ENCODE data around the gene FMO2. TPM values are rescaled to one million over a fixed set of nuclear protein-coding genes. Genes with fewer than 3 reads are reported as not detected.

FMO2 gene
- total RNA-seq, 1 experiment from 2014 or later = not detected

GRCh38 chr1:171248302-171248701 is 63.2 kb downstream of the FMO2 start, which contains the start of gene FMO1:
FMO1 (plus strand) TSS chr1:171248494; CDS start chr1:171258088, 9,594 bp downstream.
- Mint-ChIP-seq H3K36me3 (ENCODE audit: insufficient read depth, unreplicated experiment) (no peaks in the 10 kb centered on the region), H3K27ac (ENCODE audit: unreplicated experiment) (no peak within 1 kb of the TSS), H3K4me3 (ENCODE audit: unreplicated experiment) (no peak within 1 kb of the TSS), H3K27me3 (ENCODE audit: insufficient read depth, unreplicated experiment) (no peaks in the 10 kb centered on the region), H3K9me3 (ENCODE audit: unreplicated experiment) (no peaks in the 10 kb centered on the region), H3K4me1 (ENCODE audit: low read depth, unreplicated experiment) (peaks cover 5% of the 10 kb centered on the region)
- no peaks in the 10 kb centered on the region for H3K36me3 ChIP-seq (ENCODE audit: control insufficient read depth, insufficient read depth, low read length)
- POLR2A ChIA-PET = no interaction called here
- no peaks in the 10 kb centered on the region for H3K9me3 ChIP-seq
- CTCF ChIA-PET = interaction anchor here (0.5 kb wide), 1 partner anchor 151 kb away, joined by 3 read pairs; no protein-coding TSS in a partner anchor
- no peaks in the 10 kb centered on the region for H3K4me1 ChIP-seq
- no TSS peak for BruUV-seq (replicated peaks)
- intact Hi-C loops (cut with micrococcal nuclease; ENCODE audit: unreplicated experiment) = loop anchor here (10.0 kb wide), 1 partner anchor 466 kb away; no protein-coding TSS in a partner anchor
- no peaks in the 10 kb centered on the region for H3K27me3 ChIP-seq (replicated peaks; ENCODE audit: control insufficient read depth, insufficient read depth, low read length)
- DNase-seq = no peak
- no peak within 1 kb of the TSS for H3K4me3 ChIP-seq (ENCODE audit: low read depth, low read length)
- TF ChIP-seq CTCF (IDR thresholded peaks at IDR 0.05; ENCODE audit: insufficient read depth in 1 of 2, low read depth in 1 of 2, low read length in 1 of 2, severe bottlenecking in 1 of 2, unreplicated experiment in 1 of 2) = no peak

- peaks cover 6% of the 10 kb centered on the region for H3K4me1 Mint-ChIP-seq (ENCODE audit: low read depth, unreplicated experiment)
- no peaks in the 10 kb centered on the region for H3K27me3 ChIP-seq (replicated peaks; ENCODE audit: control insufficient read depth, insufficient read depth, low read length)
- H3K4me3 Mint-ChIP-seq (ENCODE audit: unreplicated experiment) = no peak overlapping the region
- H3K4me3 ChIP-seq (ENCODE audit: low read depth, low read length) = no peak overlapping the region
- TF ChIP-seq CTCF (IDR thresholded peaks at IDR 0.05; ENCODE audit: insufficient read depth in 1 of 2, low read depth in 1 of 2, low read length in 1 of 2, severe bottlenecking in 1 of 2, unreplicated experiment in 1 of 2) = no peak
- BruUV-seq (replicated peaks) = no TSS peak
- DNase-seq = no peak
- H3K36me3 Mint-ChIP-seq (ENCODE audit: insufficient read depth, unreplicated experiment) = no peaks in the 10 kb centered on the region
- CTCF ChIA-PET = no interaction called here
- no peak overlapping the region for H3K27ac Mint-ChIP-seq (ENCODE audit: unreplicated experiment)
- no peaks in the 10 kb centered on the region for H3K9me3 ChIP-seq
- no peaks in the 10 kb centered on the region for H3K4me1 ChIP-seq
- no peaks in the 10 kb centered on the region for H3K9me3 Mint-ChIP-seq (ENCODE audit: unreplicated experiment)
- no peaks in the 10 kb centered on the region for H3K36me3 ChIP-seq (ENCODE audit: control insufficient read depth, insufficient read depth, low read length)
- POLR2A ChIA-PET = no interaction called here
- H3K27me3 Mint-ChIP-seq (ENCODE audit: insufficient read depth, unreplicated experiment) = no peaks in the 10 kb centered on the region
- intact Hi-C loops (cut with micrococcal nuclease; ENCODE audit: unreplicated experiment) = loop anchor here (10.0 kb wide), 1 partner anchor 466 kb away; no protein-coding TSS in a partner anchor
Measured at GRCh38 chr1:171248841-171249240, 63.7 kb downstream of the FMO2 start.

GRCh38 chr1:171250263-171250662 is 65.2 kb downstream of the FMO2 start:
- Histone ChIP-seq H3K9me3 (no peaks in the 10 kb centered on the region), H3K36me3 (ENCODE audit: control insufficient read depth, insufficient read depth, low read length) (no peaks in the 10 kb centered on the region), H3K27me3 (replicated peaks; ENCODE audit: control insufficient read depth, insufficient read depth, low read length) (no peaks in the 10 kb centered on the region), H3K4me3 (ENCODE audit: low read depth, low read length) (no peak overlapping the region), H3K4me1 (peaks cover 12% of the 10 kb centered on the region)
- Mint-ChIP-seq H3K36me3 (ENCODE audit: insufficient read depth, unreplicated experiment) (no peaks in the 10 kb centered on the region), H3K27me3 (ENCODE audit: insufficient read depth, unreplicated experiment) (no peaks in the 10 kb centered on the region), H3K4me3 (ENCODE audit: unreplicated experiment) (no peak overlapping the region), H3K9me3 (ENCODE audit: unreplicated experiment) (no peaks in the 10 kb centered on the region), H3K4me1 (ENCODE audit: low read depth, unreplicated experiment) (peaks cover 15% of the 10 kb centered on the region), H3K27ac (ENCODE audit: unreplicated experiment) (no peak overlapping the region)
- CTCF ChIA-PET = interaction anchor here (0.6 to 3.9 kb wide), 2 partner anchors 64 to 100 kb away, joined by 3 to 19 read pairs; partner anchors contain the start of gene FMO4
- DNase-seq = no peak
- POLR2A ChIA-PET = no interaction called here
- TF ChIP-seq CTCF (IDR thresholded peaks at IDR 0.05; ENCODE audit: insufficient read depth in 1 of 2, low read depth in 1 of 2, low read length in 1 of 2, severe bottlenecking in 1 of 2, unreplicated experiment in 1 of 2) = no peak
- no TSS peak for BruUV-seq (replicated peaks)
- intact Hi-C loops (cut with micrococcal nuclease; ENCODE audit: unreplicated experiment) = loop anchor here (10.0 kb wide), 1 partner anchor 235 kb away; the partner anchor contains the start of gene PRRC2C
